HEK293 (cell line): ENCODE measurements around the gene BIRC7.

Source experiments
- FEZF1 ChIP-seq: fragments of 450-650 bp; formaldehyde crosslinking; IDR thresholded peaks from 2 replicates; pipeline ENCODE4 v1.5.1; 2016; ENCODE audit warnings: missing biosample characterization, missing genetic modification characterization
- SETDB1 ChIP-seq: IDR thresholded peaks from one replicate; pipeline ENCODE4 v1.6.1; 2017; ENCODE audit warnings: mild to moderate bottlenecking, low read length, moderate library complexity, mixed read lengths; ENCODE audit not compliant: insufficient read length
- TRIM28 ChIP-seq: IDR thresholded peaks from 2 replicates; pipeline ENCODE4 v1.6.1; 2011; ENCODE audit warnings: low read length, control low read depth, borderline replicate concordance
- YY1 ChIP-seq: fragments of 450-650 bp; formaldehyde crosslinking; IDR thresholded peaks from 2 replicates; pipeline ENCODE4 v1.5.1; 2018; ENCODE audit warnings: missing biosample characterization, missing genetic modification characterization
- ZBTB1 ChIP-seq: fragments of 450-650 bp; formaldehyde crosslinking; IDR thresholded peaks from 2 replicates; pipeline ENCODE4 v1.5.1; 2016; ENCODE audit warnings: missing biosample characterization, missing genetic modification characterization
- ZNF133 ChIP-seq: fragments of 450-650 bp; formaldehyde crosslinking; IDR thresholded peaks from 2 replicates; pipeline ENCODE4 v1.5.1; 2016; ENCODE audit warnings: missing biosample characterization, missing genetic modification characterization
- ZNF140 ChIP-seq: fragments of 450-650 bp; formaldehyde crosslinking; IDR thresholded peaks from 2 replicates; pipeline ENCODE4 v1.5.1; 2016; ENCODE audit warnings: missing biosample characterization, missing genetic modification characterization
- ZNF202 ChIP-seq: fragments of 450-650 bp; formaldehyde crosslinking; IDR thresholded peaks from 2 replicates; pipeline ENCODE4 v1.5.1; 2016; ENCODE audit warnings: missing biosample characterization, missing genetic modification characterization, borderline replicate concordance
- ZNF24 ChIP-seq: fragments of 450-650 bp; formaldehyde crosslinking; IDR thresholded peaks from 2 replicates; pipeline ENCODE4 v1.5.1; 2016; ENCODE audit warnings: missing biosample characterization, missing genetic modification characterization
- ZNF629 ChIP-seq: fragments of 450-650 bp; formaldehyde crosslinking; IDR thresholded peaks from 2 replicates; pipeline ENCODE4 v1.5.1; 2017; ENCODE audit warnings: missing biosample characterization, missing genetic modification characterization
- TF ChIP-seq, protein P1 (sequence below): fragments of 450-650 bp; formaldehyde crosslinking; IDR thresholded peaks from 2 replicates; pipeline ENCODE4 v1.5.1; 2016; ENCODE audit warnings: missing biosample characterization, missing genetic modification characterization
- TF ChIP-seq, protein P2 (sequence below): fragments of 450-650 bp; formaldehyde crosslinking; IDR thresholded peaks from 2 replicates; pipeline ENCODE4 v1.5.1; 2016; ENCODE audit warnings: missing biosample characterization, missing genetic modification characterization
- TF ChIP-seq, protein P3 (sequence below): fragments of 450-650 bp; formaldehyde crosslinking; IDR thresholded peaks from 2 replicates; pipeline ENCODE4 v1.5.1; 2016; ENCODE audit warnings: missing biosample characterization, missing genetic modification characterization

DNA sequence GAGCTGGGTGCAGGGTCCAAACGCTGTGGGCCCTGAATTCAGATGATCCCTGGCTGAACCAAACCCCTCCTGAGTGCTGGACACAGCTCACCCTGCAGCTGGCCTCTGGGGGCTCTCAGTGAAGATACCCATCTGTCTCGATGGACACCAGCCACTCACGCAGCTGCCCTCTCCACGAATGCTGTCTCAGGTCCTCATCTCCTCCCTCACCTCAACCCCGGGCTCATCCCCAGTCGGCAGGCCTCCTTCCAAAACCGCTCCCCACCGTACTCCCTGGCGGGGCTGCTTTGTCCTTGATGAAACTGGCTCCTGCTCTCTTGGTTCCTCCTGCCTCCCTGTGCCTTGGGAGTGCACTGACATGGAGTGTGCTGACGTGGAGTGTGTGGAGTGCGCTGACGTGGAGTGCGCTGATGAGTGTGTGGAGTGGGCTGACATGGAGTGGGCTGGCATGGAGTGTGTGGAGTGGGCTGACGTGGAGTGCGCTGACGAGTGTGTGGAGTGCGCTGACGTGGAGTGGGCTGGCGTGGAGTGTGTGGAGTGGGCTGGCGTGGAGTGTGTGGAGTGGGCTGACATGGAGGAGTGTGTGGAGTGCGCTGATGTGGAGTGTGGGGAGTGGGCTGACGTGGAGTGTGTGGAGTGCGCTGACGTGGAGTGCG is 15.7 kb upstream of the BIRC7 start:
- TF ChIP-seq FEZF1 (tag by site-specific recombination) (no peak), ZBTB1 (tag by site-specific recombination) (no peak), ZNF202 (tag by site-specific recombination) (no peak), ZNF140 (no peak), ZNF133 (tag by site-specific recombination) (no peak), ZNF629 (no peak), SETDB1 (no peak), YY1 (tag by site-specific recombination) (no peak), TRIM28 (no peak), ZNF24 (tag by site-specific recombination) (no peak)
- TF ChIP-seq, protein P1, sequence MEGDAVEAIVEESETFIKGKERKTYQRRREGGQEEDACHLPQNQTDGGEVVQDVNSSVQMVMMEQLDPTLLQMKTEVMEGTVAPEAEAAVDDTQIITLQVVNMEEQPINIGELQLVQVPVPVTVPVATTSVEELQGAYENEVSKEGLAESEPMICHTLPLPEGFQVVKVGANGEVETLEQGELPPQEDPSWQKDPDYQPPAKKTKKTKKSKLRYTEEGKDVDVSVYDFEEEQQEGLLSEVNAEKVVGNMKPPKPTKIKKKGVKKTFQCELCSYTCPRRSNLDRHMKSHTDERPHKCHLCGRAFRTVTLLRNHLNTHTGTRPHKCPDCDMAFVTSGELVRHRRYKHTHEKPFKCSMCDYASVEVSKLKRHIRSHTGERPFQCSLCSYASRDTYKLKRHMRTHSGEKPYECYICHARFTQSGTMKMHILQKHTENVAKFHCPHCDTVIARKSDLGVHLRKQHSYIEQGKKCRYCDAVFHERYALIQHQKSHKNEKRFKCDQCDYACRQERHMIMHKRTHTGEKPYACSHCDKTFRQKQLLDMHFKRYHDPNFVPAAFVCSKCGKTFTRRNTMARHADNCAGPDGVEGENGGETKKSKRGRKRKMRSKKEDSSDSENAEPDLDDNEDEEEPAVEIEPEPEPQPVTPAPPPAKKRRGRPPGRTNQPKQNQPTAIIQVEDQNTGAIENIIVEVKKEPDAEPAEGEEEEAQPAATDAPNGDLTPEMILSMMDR, result no peak
- TF ChIP-seq, protein P2, sequence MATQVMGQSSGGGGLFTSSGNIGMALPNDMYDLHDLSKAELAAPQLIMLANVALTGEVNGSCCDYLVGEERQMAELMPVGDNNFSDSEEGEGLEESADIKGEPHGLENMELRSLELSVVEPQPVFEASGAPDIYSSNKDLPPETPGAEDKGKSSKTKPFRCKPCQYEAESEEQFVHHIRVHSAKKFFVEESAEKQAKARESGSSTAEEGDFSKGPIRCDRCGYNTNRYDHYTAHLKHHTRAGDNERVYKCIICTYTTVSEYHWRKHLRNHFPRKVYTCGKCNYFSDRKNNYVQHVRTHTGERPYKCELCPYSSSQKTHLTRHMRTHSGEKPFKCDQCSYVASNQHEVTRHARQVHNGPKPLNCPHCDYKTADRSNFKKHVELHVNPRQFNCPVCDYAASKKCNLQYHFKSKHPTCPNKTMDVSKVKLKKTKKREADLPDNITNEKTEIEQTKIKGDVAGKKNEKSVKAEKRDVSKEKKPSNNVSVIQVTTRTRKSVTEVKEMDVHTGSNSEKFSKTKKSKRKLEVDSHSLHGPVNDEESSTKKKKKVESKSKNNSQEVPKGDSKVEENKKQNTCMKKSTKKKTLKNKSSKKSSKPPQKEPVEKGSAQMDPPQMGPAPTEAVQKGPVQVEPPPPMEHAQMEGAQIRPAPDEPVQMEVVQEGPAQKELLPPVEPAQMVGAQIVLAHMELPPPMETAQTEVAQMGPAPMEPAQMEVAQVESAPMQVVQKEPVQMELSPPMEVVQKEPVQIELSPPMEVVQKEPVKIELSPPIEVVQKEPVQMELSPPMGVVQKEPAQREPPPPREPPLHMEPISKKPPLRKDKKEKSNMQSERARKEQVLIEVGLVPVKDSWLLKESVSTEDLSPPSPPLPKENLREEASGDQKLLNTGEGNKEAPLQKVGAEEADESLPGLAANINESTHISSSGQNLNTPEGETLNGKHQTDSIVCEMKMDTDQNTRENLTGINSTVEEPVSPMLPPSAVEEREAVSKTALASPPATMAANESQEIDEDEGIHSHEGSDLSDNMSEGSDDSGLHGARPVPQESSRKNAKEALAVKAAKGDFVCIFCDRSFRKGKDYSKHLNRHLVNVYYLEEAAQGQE (tag by site-specific recombination), result no peak
- TF ChIP-seq, protein P3, sequence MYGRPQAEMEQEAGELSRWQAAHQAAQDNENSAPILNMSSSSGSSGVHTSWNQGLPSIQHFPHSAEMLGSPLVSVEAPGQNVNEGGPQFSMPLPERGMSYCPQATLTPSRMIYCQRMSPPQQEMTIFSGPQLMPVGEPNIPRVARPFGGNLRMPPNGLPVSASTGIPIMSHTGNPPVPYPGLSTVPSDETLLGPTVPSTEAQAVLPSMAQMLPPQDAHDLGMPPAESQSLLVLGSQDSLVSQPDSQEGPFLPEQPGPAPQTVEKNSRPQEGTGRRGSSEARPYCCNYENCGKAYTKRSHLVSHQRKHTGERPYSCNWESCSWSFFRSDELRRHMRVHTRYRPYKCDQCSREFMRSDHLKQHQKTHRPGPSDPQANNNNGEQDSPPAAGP (tag by site-specific recombination), result no peak
